ENCODE data around the gene HDX. TPM values are rescaled to one million over a fixed set of nuclear protein-coding genes. Genes with fewer than 3 reads are reported as not detected.
A peak's percentile ranks its signal among the peaks of the same experiment; 100 is the strongest.

The HDX gene
- total and polyA plus RNA-seq, 4 donors: 0.25 to 17.1 (median 6.8) TPM

DNA sequence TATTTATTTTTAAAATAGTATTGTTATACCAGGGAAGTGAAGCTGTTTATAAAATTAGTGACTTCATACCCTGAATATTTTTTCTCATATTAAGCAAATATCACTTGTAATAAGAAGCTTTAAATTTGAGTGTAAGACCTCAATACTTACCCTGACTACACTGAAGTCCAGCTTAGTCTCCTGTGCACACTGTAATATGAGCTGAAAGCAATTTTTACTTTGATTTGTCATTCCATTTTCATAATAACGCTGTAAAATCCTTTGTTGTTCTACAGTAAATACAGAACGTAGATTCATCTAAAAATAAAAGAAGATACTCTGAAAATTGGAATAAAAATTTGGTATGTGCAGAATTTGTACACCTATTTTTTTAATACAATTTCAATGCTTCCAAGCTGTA lies 27.2 kb downstream of the HDX start:
- 32 to 41% methylated on average over 2 of the region's 2 CpGs for WGBS, 2 donors
- no peaks in the 10 kb centered on the region for H3K36me3 ChIP-seq (ENCODE audit: control insufficient read depth in 1 of 2, insufficient read depth in 2 of 2, low read length in 1 of 2)
- no peaks in the 10 kb centered on the region for H3K9me3 ChIP-seq (ENCODE audit: control insufficient read depth, low read length)
- intact Hi-C loops (cut with DNase I): no loop called here
- no peaks in the 10 kb centered on the region for H3K4me1 ChIP-seq (ENCODE audit: control insufficient read depth in 1 of 2, insufficient read depth in 2 of 2, low read length in 2 of 2)
- no peaks in the 10 kb centered on the region for H3K27me3 ChIP-seq (ENCODE audit: control insufficient read depth in 1 of 2, insufficient read depth in 2 of 2, low read length in 1 of 2)
- no peak for DNase-seq
- H3K4me3 ChIP-seq (ENCODE audit: low read length in 2 of 2): no peak overlapping the region
- no peak overlapping the region for H3K27ac ChIP-seq (ENCODE audit: low read depth in 1 of 2, low read length in 2 of 2)
- no peak for ATAC-seq (ENCODE audit: low FRiP score)

DNA sequence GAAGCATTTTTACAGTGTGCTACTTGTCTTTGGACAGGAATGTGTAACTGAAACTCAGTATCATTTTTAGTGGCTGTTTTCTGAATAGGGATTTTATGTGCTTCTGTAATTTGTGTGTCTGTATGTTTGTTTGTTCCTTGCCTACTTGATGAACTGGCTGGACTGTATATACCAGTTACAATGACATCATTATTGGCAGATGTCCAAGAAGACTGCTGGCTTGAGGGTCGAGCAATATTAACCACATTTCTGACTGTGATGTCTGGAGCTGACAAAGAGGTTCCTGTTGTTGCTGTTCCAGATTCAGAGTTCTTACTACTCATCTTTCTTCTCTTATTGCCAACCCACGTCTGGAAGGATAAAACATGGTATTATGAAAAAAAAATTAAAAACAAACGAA lies 33.0 kb downstream of the HDX start:
- intact Hi-C loops (cut with DNase I): no loop called here
- 27 to 50% methylated on average over 3 of the region's 3 CpGs for WGBS, 2 donors
- no peaks in the 10 kb centered on the region for H3K9me3 ChIP-seq (ENCODE audit: control insufficient read depth, low read length)
- H3K27ac ChIP-seq (ENCODE audit: low read depth in 1 of 2, low read length in 2 of 2): no peak overlapping the region
- H3K36me3 ChIP-seq (ENCODE audit: control insufficient read depth in 1 of 2, insufficient read depth in 2 of 2, low read length in 1 of 2): no peaks in the 10 kb centered on the region
- no peaks in the 10 kb centered on the region for H3K27me3 ChIP-seq (ENCODE audit: control insufficient read depth in 1 of 2, insufficient read depth in 2 of 2, low read length in 1 of 2)
- ATAC-seq (ENCODE audit: low FRiP score) (no peak), DNase-seq (no peak)
- no peak overlapping the region for H3K4me3 ChIP-seq (ENCODE audit: low read length in 2 of 2)
- no peaks in the 10 kb centered on the region for H3K4me1 ChIP-seq (ENCODE audit: control insufficient read depth in 1 of 2, insufficient read depth in 2 of 2, low read length in 2 of 2)

DNA sequence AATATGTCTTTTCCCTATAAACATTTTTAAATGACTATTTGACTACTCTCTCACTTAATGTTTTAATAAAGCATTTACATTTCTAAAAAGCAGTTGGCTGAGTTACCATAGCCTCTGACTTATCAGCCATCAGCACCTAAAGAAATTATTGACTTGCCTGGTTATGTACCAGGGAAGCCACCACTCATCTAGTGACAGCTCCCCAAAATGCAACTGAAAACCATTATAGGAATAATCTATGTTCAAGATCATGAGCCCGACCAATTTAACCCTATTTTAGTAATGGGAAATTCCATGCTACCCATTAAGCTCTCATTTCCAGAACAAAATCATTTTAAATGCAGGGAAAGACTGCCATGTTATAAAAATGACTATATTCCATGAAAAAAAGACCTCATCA lies 34.4 kb downstream of the HDX start:
- Histone ChIP-seq H3K4me3 (ENCODE audit: low read length in 2 of 2) (no peak overlapping the region), H3K27me3 (ENCODE audit: control insufficient read depth in 1 of 2, insufficient read depth in 2 of 2, low read length in 1 of 2) (no peaks in the 10 kb centered on the region), H3K36me3 (ENCODE audit: control insufficient read depth in 1 of 2, insufficient read depth in 2 of 2, low read length in 1 of 2) (no peaks in the 10 kb centered on the region), H3K4me1 (ENCODE audit: control insufficient read depth in 1 of 2, insufficient read depth in 2 of 2, low read length in 2 of 2) (no peaks in the 10 kb centered on the region), H3K9me3 (ENCODE audit: control insufficient read depth, low read length) (no peaks in the 10 kb centered on the region), H3K27ac (ENCODE audit: low read depth in 1 of 2, low read length in 2 of 2) (no peak overlapping the region)
- intact Hi-C loops (cut with DNase I): no loop called here
- no peak for DNase-seq
- ATAC-seq (ENCODE audit: low FRiP score): no peak
- 55 to 76% methylated on average over 1 of the region's 1 CpG for WGBS, 2 donors

DNA sequence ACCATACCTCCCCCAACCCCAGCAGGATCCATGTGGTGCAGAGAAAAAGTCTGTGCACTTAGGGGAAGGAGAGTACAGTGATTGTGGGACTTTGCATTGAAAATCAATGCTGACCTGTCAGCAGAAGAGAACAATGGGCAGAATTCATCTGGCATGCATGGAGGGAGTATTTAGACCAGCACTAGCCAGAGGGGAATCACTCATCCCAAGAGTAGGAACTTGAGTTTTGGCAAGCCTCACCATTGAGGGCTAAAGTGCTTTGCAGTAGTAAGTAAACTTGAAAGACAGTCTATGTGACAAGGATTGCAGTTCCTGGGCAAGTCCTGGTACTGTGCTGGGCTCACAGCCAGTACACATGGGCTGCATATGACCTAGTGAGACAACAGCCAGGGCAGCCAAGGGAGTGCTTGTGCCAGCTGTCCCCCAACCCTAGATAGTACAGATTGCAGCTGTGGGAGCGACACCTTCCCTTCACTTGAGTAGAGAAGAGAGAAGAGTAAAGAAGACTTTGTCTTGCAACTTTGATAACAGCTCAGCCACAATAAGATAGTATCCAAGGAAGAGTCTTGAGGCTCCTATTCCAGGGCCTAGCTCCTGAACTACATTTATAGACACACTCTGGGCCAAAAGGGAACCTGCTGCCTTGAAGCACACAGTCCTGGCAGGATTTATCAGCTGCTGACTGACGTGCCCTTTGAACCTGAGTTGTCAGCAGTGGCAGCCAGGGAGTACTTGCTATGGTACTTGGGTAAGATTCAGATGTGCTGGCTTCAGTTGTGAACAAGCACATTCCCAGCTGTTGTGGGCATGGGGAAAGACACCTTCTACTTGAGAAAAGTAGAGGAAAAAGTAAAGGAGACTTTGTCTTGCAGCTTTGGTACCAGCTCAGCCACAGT lies 48.7 kb downstream of the HDX start:
- ATAC-seq (ENCODE audit: low FRiP score) (no peak), DNase-seq (no peak)
- whole genome bisulfite sequencing, 2 donors: 65 to 93% methylated on average over 2 of the region's 2 CpGs
- no peak overlapping the region for H3K4me3 ChIP-seq (ENCODE audit: low read length in 2 of 2)
- H3K27me3 ChIP-seq (ENCODE audit: control insufficient read depth in 1 of 2, insufficient read depth in 2 of 2, low read length in 1 of 2): no peaks in the 10 kb centered on the region
- intact Hi-C loops (cut with DNase I): no loop called here
- H3K36me3 ChIP-seq (ENCODE audit: control insufficient read depth in 1 of 2, insufficient read depth in 2 of 2, low read length in 1 of 2): no peaks in the 10 kb centered on the region
- H3K27ac ChIP-seq (ENCODE audit: low read depth in 1 of 2, low read length in 2 of 2): no peak overlapping the region
- no peaks in the 10 kb centered on the region for H3K9me3 ChIP-seq (ENCODE audit: control insufficient read depth, low read length)
- no peaks in the 10 kb centered on the region for H3K4me1 ChIP-seq (ENCODE audit: control insufficient read depth in 1 of 2, insufficient read depth in 2 of 2, low read length in 2 of 2)

DNA sequence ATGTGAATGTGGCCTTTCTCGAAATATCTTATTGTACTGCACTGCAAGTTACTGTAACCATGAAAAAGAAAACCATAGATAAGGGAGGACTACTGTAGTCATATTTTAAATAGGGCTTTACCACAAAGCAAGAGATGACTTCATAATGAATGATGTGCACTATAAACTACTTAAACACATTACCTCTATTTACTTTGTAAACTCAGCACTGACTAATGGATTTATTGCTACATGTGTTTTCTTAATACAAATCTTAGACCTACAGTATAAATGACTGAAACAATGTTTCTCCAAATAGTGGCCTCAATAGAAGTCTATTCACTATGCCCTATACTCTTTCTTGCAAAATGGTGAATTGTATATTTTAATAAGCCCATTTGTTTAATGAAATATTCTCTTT lies 61.1 kb downstream of the HDX start:
- ATAC-seq (ENCODE audit: low FRiP score) (no peak), DNase-seq (no peak)
- H3K27ac ChIP-seq (ENCODE audit: low read depth in 1 of 2, low read length in 2 of 2): no peak overlapping the region
- peaks cover 0 to 3% of the 10 kb centered on the region in 2 donors for H3K36me3 ChIP-seq (ENCODE audit: control insufficient read depth in 1 of 2, insufficient read depth in 2 of 2, low read length in 1 of 2)
- no peaks in the 10 kb centered on the region for H3K4me1 ChIP-seq (ENCODE audit: control insufficient read depth in 1 of 2, insufficient read depth in 2 of 2, low read length in 2 of 2)
- 44 to 49% methylated on average over 1 of the region's 1 CpG for WGBS, 2 donors
- H3K4me3 ChIP-seq (ENCODE audit: low read length in 2 of 2): no peak overlapping the region
- no peaks in the 10 kb centered on the region for H3K9me3 ChIP-seq (ENCODE audit: control insufficient read depth, low read length)
- intact Hi-C loops (cut with DNase I): no loop called here
- H3K27me3 ChIP-seq (ENCODE audit: control insufficient read depth in 1 of 2, insufficient read depth in 2 of 2, low read length in 1 of 2): no peaks in the 10 kb centered on the region

DNA sequence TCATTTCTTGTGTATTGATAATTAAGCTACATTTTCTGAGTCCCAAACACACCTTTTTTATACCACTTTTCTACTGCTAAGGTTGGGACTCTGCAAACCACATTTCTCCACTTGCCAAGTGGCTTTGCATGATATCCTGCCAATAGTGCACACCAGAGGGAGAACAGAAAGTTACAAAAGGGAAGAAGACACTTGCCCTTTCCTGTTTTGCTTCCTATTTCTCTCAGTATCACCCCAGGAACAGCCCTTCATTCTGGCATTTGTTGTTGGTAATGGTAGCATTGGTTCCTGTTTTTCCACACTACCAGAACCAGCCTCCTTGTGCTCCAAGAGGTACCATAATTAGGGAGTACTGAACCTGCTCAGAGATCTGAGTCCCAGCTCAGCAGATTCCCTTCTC lies 87.1 kb downstream of the HDX start:
- ATAC-seq (ENCODE audit: low FRiP score) (no peak), DNase-seq (no peak)
- Histone ChIP-seq H3K36me3 (ENCODE audit: control insufficient read depth in 1 of 2, insufficient read depth in 2 of 2, low read length in 1 of 2) (no peaks in the 10 kb centered on the region), H3K4me1 (ENCODE audit: control insufficient read depth in 1 of 2, insufficient read depth in 2 of 2, low read length in 2 of 2) (no peaks in the 10 kb centered on the region), H3K9me3 (ENCODE audit: control insufficient read depth, low read length) (peaks cover 1% of the 10 kb centered on the region), H3K27me3 (ENCODE audit: control insufficient read depth in 1 of 2, insufficient read depth in 2 of 2, low read length in 1 of 2) (no peaks in the 10 kb centered on the region), H3K4me3 (ENCODE audit: low read length in 2 of 2) (no peak overlapping the region), H3K27ac (ENCODE audit: low read depth in 1 of 2, low read length in 2 of 2) (no peak overlapping the region)
- intact Hi-C loops (cut with DNase I): no loop called here

DNA sequence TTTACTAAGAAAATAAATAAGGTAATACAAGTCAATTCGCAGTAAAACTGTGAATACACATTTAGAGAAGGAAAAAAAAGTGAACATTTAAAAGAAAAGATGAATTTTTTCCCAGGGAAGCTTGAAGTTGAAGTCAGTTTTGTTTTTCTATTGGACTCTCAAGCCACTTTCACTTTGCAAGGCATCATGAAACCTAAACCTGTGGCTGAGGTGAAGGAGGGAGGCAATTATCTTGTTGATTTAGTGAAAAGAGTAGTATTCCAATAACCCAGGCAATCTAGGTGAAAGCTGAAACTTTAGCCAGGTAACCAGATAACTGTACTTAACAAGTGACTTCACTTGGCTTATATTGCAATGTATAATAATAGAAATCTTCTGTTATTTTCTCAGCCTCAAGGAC lies 138.6 kb downstream of the HDX start:
- Histone ChIP-seq H3K4me3 (ENCODE audit: low read length in 2 of 2) (no peak overlapping the region), H3K27me3 (ENCODE audit: control insufficient read depth in 1 of 2, insufficient read depth in 2 of 2, low read length in 1 of 2) (no peaks in the 10 kb centered on the region), H3K9me3 (ENCODE audit: control insufficient read depth, low read length) (no peaks in the 10 kb centered on the region), H3K27ac (ENCODE audit: low read depth in 1 of 2, low read length in 2 of 2) (no peak overlapping the region), H3K4me1 (ENCODE audit: control insufficient read depth in 1 of 2, insufficient read depth in 2 of 2, low read length in 2 of 2) (no peaks in the 10 kb centered on the region), H3K36me3 (ENCODE audit: control insufficient read depth in 1 of 2, insufficient read depth in 2 of 2, low read length in 1 of 2) (no peaks in the 10 kb centered on the region)
- intact Hi-C loops (cut with DNase I): no loop called here
- DNase-seq (no peak), ATAC-seq (ENCODE audit: low FRiP score) (no peak)
- 0 to 6% methylated on average over 1 of the region's 1 CpG for WGBS, 2 donors

DNA sequence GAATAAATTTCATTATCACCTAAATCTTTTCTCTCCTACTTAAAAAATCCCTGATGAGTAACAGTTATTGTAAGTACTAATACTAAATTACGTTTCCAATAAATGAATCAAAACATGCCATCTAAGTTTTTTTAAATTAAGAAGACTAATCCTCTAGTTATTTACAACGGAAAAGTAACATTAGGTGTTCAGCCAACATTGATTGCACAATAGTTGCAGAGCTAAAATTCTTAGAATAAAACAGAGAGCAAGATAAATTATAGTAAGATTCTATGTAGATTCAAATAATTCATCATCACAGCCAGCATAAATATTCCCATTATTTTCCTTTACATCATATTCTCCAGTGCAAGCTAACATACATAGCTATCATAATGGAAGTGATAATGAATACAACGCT lies 139.2 kb downstream of the HDX start:
- no peak for DNase-seq
- Histone ChIP-seq H3K9me3 (ENCODE audit: control insufficient read depth, low read length) (no peaks in the 10 kb centered on the region), H3K4me3 (ENCODE audit: low read length in 2 of 2) (no peak overlapping the region), H3K27ac (ENCODE audit: low read depth in 1 of 2, low read length in 2 of 2) (no peak overlapping the region), H3K27me3 (ENCODE audit: control insufficient read depth in 1 of 2, insufficient read depth in 2 of 2, low read length in 1 of 2) (no peaks in the 10 kb centered on the region), H3K4me1 (ENCODE audit: control insufficient read depth in 1 of 2, insufficient read depth in 2 of 2, low read length in 2 of 2) (no peaks in the 10 kb centered on the region), H3K36me3 (ENCODE audit: control insufficient read depth in 1 of 2, insufficient read depth in 2 of 2, low read length in 1 of 2) (no peaks in the 10 kb centered on the region)
- WGBS, 2 donors: 11 to 20% methylated on average over 3 of the region's 3 CpGs
- intact Hi-C loops (cut with DNase I): no loop called here
- no peak for ATAC-seq (ENCODE audit: low FRiP score)

DNA sequence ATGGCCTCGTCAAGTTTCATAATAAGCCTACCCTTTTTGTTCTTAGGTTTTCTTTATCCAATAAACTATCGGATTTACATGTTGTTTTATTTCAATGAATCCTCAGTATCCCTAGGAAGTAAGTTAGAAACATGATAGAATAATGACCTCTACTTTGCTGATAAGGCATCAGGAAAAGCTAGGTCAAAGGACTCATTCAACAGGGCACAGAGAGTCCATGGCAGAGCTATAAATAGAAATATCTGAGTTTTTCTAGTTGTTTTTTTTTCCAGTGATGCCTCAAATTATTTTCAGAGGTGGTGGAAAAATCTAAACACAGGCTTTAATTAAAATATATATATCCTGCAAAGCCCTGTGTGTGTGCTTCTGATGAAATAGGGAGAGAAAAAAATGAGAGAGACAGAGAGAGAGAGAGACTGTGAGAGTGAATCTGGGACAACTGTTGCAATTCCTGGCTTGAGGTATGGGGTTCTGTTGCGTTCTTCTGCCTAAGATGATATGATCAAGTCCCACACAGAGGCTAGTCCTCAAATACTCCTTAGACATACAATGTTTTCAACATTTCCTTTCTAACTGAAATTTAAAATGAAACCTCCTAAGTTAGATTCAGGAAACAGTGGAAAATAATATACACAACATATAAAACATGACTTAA lies 139.9 kb downstream of the HDX start:
- ATAC-seq (ENCODE audit: low FRiP score) (peak; percentile 50), DNase-seq (no peak)
- no peaks in the 10 kb centered on the region for H3K27me3 ChIP-seq (ENCODE audit: control insufficient read depth in 1 of 2, insufficient read depth in 2 of 2, low read length in 1 of 2)
- 60 to 67% methylated on average over 3 of the region's 3 CpGs for WGBS, 2 donors
- H3K9me3 ChIP-seq (ENCODE audit: control insufficient read depth, low read length): no peaks in the 10 kb centered on the region
- no peak overlapping the region for H3K27ac ChIP-seq (ENCODE audit: low read depth in 1 of 2, low read length in 2 of 2)
- H3K36me3 ChIP-seq (ENCODE audit: control insufficient read depth in 1 of 2, insufficient read depth in 2 of 2, low read length in 1 of 2): no peaks in the 10 kb centered on the region
- intact Hi-C loops (cut with DNase I): no loop called here
- H3K4me3 ChIP-seq (ENCODE audit: low read length in 2 of 2): no peak overlapping the region
- no peaks in the 10 kb centered on the region for H3K4me1 ChIP-seq (ENCODE audit: control insufficient read depth in 1 of 2, insufficient read depth in 2 of 2, low read length in 2 of 2)

All from aorta (tissue), 5 donors.